Measurements from ENCODE around the gene FAM107B.

GRCh38 chr10:14526326-14526725 lies 248.4 kb downstream of the FAM107B start:
- TF ChIP-seq CTCF (IDR thresholded peaks at IDR 0.05; ENCODE audit: poor library complexity) (no peak), EZH2 (IDR thresholded peaks at IDR 0.05; ENCODE audit: borderline replicate concordance) (no peak), EZH2phosphoT487 (IDR thresholded peaks at IDR 0.05; ENCODE audit: low read depth, severe bottlenecking, unreplicated experiment) (no peak)

Measured in hepatocyte (in vitro differentiated cells).